AG09309 (cell line): ENCODE measurements around the gene ANKRD31.

Source experiments
- DNase-seq: peaks from one replicate; pipeline ENCODE4 v3.0.0-alpha.2; 2010; ENCODE audit warnings: low read depth
- H3K4me3 ChIP-seq: 2 replicates; pipeline ENCODE4 v1.5.1; 2011; ENCODE audit warnings: mild to moderate bottlenecking, low read depth, low read length, moderate library complexity; ENCODE audit not compliant: control insufficient read depth
- TF ChIP-seq, protein P1 (sequence below): IDR thresholded peaks from 2 replicates; pipeline ENCODE4 v1.5.1; 2011; ENCODE audit warnings: mild to moderate bottlenecking, low read depth, low read length, inconsistent platforms; ENCODE audit not compliant: insufficient read depth, control insufficient read depth; ENCODE audit errors: missing control alignments

Gene ANKRD31

DNA sequence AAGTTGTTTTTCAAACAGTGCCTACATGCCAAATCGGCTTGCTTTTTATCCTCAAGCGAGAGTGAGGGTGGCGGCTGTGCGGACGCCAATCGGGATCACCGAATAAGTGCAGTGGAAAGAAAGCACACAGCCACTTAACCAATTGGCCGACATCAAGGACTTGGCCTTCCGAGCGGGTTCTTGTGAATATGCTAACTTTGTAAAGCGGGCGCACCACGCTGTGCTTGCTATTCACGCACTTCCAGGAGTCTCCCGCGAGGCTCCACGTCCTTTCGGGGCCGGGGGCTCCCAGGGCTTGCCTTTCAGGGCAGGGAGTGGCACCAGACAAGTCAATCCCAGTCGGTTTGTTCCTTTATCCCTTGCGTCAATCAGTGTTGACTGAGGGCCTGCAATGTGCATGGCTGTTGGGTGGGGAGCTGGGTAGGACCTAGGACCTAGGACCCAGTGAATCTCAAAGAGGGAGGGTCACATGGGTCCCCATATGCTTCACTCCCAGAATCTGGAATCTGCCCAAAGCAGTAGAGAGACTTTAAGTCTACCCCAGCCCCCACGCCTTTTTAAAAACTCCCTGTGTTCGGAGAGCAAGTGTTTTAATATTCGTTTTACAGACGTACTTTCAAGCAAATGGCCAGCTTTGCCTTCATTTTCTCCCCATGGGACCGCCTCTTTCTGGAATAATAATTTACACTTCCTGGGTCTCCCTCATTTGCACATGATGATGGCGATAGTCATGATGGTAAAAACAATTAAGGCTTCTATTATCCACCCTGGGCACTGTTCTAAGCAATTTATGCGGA is 182.3 kb downstream of the ANKRD31 start:
- peak overlapping the region; percentile 81 for H3K4me3 ChIP-seq
- TF ChIP-seq, protein P1, sequence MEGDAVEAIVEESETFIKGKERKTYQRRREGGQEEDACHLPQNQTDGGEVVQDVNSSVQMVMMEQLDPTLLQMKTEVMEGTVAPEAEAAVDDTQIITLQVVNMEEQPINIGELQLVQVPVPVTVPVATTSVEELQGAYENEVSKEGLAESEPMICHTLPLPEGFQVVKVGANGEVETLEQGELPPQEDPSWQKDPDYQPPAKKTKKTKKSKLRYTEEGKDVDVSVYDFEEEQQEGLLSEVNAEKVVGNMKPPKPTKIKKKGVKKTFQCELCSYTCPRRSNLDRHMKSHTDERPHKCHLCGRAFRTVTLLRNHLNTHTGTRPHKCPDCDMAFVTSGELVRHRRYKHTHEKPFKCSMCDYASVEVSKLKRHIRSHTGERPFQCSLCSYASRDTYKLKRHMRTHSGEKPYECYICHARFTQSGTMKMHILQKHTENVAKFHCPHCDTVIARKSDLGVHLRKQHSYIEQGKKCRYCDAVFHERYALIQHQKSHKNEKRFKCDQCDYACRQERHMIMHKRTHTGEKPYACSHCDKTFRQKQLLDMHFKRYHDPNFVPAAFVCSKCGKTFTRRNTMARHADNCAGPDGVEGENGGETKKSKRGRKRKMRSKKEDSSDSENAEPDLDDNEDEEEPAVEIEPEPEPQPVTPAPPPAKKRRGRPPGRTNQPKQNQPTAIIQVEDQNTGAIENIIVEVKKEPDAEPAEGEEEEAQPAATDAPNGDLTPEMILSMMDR = no peak
- DNase-seq = peak; percentile 24

DNA sequence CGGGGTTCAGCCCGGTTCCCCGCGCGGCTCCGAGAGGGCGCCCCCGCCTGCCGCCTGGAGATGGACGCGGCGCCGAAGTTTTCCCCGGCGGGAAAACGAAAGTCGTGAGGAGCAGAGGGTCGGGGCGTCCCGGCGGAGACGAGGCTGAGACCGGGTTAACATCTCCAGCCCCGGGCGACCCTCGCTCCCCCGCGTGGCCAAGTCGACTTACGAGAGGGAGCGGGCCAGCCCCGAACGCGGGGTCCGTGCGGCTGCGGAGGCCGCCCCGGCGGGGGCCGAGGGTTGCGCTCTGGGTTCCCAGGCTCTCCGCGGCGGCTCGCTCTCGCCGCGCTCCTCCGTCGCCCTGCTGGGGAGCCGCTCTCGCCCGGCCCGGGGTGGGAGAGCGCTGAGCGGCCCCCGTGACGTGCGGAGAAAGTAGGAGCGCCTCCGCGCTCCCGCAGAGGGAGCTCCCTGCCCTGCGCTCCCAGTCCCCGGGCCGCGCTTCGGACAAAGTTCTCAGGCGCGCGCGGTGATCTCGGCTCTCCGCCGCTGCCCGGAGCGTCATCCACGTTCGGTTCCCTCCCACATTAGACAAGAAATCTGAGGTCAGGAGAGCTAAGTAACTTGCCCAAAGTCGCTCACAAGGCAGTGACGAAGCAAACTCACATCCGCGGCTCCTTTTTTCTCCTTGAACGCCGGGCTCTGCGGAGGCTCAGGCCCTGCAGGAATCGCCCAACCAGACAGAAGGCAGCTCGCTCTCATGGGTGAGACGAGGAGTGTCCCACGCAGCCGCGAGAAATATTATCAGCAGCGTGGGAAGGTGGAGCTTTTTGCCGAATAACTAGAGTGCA is 183.2 kb downstream of the ANKRD31 start:
- TF ChIP-seq, protein P1 = peak; percentile 5
- peak overlapping the region; percentile 81 for H3K4me3 ChIP-seq
- DNase-seq = peak; percentile 41

DNA sequence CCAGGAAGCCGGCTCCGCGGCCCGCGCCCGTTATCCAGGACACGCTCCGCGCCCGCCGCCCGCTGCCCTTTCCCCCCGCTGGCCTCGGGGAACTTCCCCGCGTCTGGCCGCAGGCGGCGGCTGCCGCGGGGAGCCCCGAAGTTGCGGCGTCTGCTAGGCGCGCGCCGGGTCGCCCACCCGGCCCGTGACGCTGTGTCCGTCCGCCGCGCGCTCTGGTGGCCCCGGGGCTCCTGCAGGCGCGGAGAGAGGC is 183.7 kb downstream of the ANKRD31 start:
- peak overlapping the region; percentile 81 for H3K4me3 ChIP-seq
- TF ChIP-seq, protein P1 = no peak
- DNase-seq = no peak

DNA sequence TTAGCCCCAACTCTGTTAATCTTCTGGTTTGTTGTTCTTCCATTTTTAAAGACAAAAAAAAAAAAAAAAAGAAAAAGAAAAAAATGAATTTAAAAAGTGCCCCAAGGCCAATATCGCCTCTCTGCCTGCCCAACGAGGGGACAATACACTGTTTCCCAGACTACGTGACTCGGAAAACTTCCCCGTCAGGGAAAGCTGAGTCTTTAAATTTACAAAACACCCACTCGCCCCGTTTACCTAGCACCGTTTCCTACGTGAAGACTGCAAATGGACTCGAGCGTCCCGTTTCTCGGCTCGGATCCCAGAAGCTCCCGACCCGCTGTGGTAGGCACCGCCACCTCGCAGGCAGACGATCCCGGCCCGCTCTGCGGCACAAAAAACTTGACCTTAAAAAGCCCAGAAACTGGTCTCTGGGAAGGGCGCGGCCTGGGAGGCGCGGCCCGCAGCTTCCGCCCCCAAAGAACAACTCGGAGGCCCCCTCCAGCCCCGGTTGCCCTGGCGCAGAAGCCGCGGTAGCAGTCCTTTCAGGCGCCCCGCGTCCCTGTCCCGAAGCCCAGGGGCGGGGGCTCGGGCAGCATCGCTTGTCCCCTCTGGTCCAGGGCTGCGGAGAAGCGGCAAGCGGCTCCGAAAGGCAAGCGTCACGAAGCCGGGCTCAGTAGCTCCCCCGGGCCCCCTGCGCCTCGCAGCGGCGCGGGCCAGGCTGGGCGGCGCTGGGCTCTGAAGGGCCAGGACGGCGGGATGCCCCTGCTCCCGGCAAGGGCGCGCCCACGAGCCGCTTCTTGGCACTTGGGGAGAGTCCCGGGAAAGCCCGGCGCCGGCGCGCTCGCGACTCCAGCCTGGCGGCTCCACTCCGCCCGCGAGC is 184.3 kb downstream of the ANKRD31 start, which contains the start of gene GCNT4:
Gene GCNT4, minus strand, starts transcription at position 367 of the 862 bp plus-strand sequence. CDS start 22,521 bp downstream, outside the sequence.
- DNase-seq = no peak
- H3K4me3 ChIP-seq = peak within 1 kb of the TSS; percentile 81
- TF ChIP-seq, protein P1 = no peak

DNA sequence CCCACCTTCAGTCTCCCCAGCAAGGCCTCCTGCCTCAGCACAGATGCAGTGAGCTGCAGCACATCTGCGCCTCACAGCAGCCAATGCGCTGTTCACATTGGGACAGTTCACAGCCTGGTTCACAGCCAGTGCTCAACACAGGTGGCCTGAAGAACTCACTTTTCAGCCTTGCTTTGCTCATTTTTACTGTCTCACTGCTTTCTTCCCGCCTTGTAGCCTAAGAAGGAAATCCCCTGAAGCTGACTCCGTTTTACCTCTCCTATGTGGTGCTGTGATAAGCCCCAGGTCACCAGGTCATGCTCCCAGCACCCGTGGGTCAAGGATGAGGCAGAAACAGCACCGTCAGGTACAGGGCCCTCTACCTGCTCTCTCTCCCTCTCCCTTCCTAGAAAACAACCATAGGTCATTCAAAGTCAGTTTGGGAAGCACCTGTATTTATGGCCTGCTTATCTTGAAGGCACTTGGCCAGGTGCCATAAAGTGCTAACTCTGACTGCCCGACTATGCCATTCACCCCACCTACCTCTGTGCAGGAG is 185.4 kb downstream of the ANKRD31 start:
- peak overlapping the region; percentile 81 for H3K4me3 ChIP-seq

DNA sequence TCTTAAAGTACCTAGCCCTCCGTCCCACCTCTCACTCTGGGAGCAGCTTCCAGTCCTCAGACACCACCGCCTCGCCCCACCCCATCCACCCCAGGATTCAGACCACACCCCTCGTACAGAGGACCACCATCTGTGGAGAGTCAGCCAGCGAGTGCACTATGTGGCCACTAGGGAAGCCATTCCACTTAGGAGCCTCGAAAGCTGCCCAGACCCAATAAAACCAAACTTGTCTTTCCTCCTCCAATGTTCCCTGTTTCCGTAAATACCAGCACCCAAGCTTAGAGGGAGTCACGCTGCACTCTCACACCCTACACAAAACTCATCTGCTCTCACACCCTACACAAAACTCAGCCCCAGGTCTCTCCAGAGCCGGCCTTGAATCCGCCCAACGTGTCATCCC is 186.3 kb downstream of the ANKRD31 start:
- no peak for DNase-seq
- TF ChIP-seq, protein P1 = peak; percentile 31
- no peak overlapping the region for H3K4me3 ChIP-seq

More for the DNA sequence above, 185.4 kb downstream of the ANKRD31 start:
- DNase-seq = no peak
- TF ChIP-seq, protein P1 = no peak
